Adrenal gland (tissue), 12 donors: Measurements from ENCODE around the gene MRPL10. TPM values are rescaled to one million over a fixed set of nuclear protein-coding genes. Genes with fewer than 3 reads are reported as not detected.

Experiments used
- DNase-seq, 7 donors: peaks; one replicate each; pipeline ENCODE4 v3.0.0-alpha.2; 2019 to 2020
- H3K27ac ChIP-seq, 5 donors: fragments of 200-600 bp; sonication (generic) in 4 of 5; 1 replicate in 3 of 5; 2 replicates in 2 of 5; pipeline versions ENCODE4 v1.5.1 to v1.8.0; 2016 to 2020; ENCODE audit warnings: mild to moderate bottlenecking in 1 of 5
- H3K27me3 ChIP-seq: fragments of 200-600 bp; 2 replicates; pipeline ENCODE4 v1.8.0; 2021
- H3K36me3 ChIP-seq, 2 donors: fragments of 200-600 bp; replicated peaks in 1 of 2; 1 replicate in 1 of 2; 2 replicates in 1 of 2; pipeline versions ENCODE4 v1.5.1 to v1.8.0; 2018 to 2022
- H3K4me1 ChIP-seq, 2 donors: fragments of 200-600 bp; replicated peaks in 1 of 2; 1 replicate in 1 of 2; 2 replicates in 1 of 2; pipeline versions ENCODE4 v1.5.1 to v1.8.0; 2018 to 2021
- H3K4me3 ChIP-seq, 4 donors: fragments of 200-600 bp; sonication (generic) in 3 of 4; one replicate each; pipeline ENCODE4 v1.5.1; 2016 to 2018
- H3K9me3 ChIP-seq, 3 donors: fragments of 200-600 bp; sonication (generic) in 1 of 3; replicated peaks in 1 of 3; 1 replicate in 2 of 3; 2 replicates in 1 of 3; pipeline versions ENCODE4 v1.5.1 to v1.8.0; 2016 to 2021
- POLR2A ChIP-seq, 2 donors: fragments of 450-650 bp; IDR thresholded peaks; one replicate each; pipeline ENCODE4 v1.6.1; 2017; ENCODE audit warnings: antibody characterized with exemption in 2 of 2, mild to moderate bottlenecking in 2 of 2, moderate library complexity in 1 of 2
- WGBS, 4 donors: extraction: QIAGEN DNeasy Blood & Tissue Kit in 2 of 4; methylation state at CpG; one replicate each; pipeline versions ENCODE4 v1.1.5 to v1.1.7; 2013 to 2017; 5-methylcytosine and 5-hydroxymethylcytosine counted together
- intact Hi-C, 2 donors: fragments of 100-400 bp; cut with DNase I; formaldehyde crosslinking; loops; one replicate each; pipeline versions ENCODE4 v1.14.1 to v1.15.0; 2022 to 2023
- polyA plus RNA-seq, 3 donors: library from polyadenylated mRNA; stranded (reverse); fragments of 200-250 nt in 2 of 3; fragments of 350-450 nt in 1 of 3; fragmentation: Illumina TruSeq in 1 of 3; extraction: RNeasy Lipid Tissue Mini Kit (QIAGEN cat#74804) in 1 of 3; gene quantifications; one replicate each; pipeline ENCODE4 v1.2.3, GENCODE V29; 2013 to 2014
- total RNA-seq, 9 donors: library from RNA; depleted of rRNA in 4 of 9; stranded (reverse); fragments of >200 nt in 4 of 9; fragments of 120-200 nt in 1 of 9; fragmentation: NEBNext Ultra II Directional in 1 of 9; extraction: Animal tissue kit (Norgen Biotek cat#: 25700) in 1 of 9; gene quantifications; one replicate each; pipeline versions ENCODE4 v1.1.0 to v1.2.4, GENCODE V29; 2013 to 2023
- TF ChIP-seq, protein P1 (sequence below), 6 experiments: fragments of 450-650 bp in 4 of 6; fragments of 200-600 bp in 2 of 6; sonication (generic) in 1 of 6; IDR thresholded peaks; 1 replicate in 5 of 6; 2 replicates in 1 of 6; pipeline versions ENCODE4 v1.5.1 to v1.8.0; 2016 to 2021; ENCODE audit warnings: antibody characterized with exemption in 6 of 6, mild to moderate bottlenecking in 2 of 6, moderate library complexity in 1 of 6
- donor health status: healthy with polysubstance abuse.
- donor health status: Bipolar disorder and iron deficiency.
- donor health status: DM: yes; HTN: yes; CAD: no.
- donor health status: DM: no; HTN: no; CAD: no.
- donor health status: DM: no; HTN: no; CAD: no.
- donor health status: DM: yes; HTN: yes; CAD: no.

Gene MRPL10
- total and polyA plus RNA-seq, 12 donors, result 29.0 to 72.5 (median 40.9) TPM

GRCh38 chr17:47852113-47852949, 21.0 kb upstream of the MRPL10 start:
- H3K4me1 ChIP-seq, result peaks cover 8 to 12% of the 10 kb centered on the region in 2 donors
- TF ChIP-seq, protein P1, sequence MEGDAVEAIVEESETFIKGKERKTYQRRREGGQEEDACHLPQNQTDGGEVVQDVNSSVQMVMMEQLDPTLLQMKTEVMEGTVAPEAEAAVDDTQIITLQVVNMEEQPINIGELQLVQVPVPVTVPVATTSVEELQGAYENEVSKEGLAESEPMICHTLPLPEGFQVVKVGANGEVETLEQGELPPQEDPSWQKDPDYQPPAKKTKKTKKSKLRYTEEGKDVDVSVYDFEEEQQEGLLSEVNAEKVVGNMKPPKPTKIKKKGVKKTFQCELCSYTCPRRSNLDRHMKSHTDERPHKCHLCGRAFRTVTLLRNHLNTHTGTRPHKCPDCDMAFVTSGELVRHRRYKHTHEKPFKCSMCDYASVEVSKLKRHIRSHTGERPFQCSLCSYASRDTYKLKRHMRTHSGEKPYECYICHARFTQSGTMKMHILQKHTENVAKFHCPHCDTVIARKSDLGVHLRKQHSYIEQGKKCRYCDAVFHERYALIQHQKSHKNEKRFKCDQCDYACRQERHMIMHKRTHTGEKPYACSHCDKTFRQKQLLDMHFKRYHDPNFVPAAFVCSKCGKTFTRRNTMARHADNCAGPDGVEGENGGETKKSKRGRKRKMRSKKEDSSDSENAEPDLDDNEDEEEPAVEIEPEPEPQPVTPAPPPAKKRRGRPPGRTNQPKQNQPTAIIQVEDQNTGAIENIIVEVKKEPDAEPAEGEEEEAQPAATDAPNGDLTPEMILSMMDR (IDR thresholded peaks at IDR 0.05), result no peak
- TF ChIP-seq POLR2A (IDR thresholded peaks at IDR 0.05), result no peak
- H3K27me3 ChIP-seq, result peaks cover 52% of the 10 kb centered on the region
- no peak for DNase-seq
- H3K4me3 ChIP-seq, result no peak overlapping the region
- H3K27ac ChIP-seq, result no peak overlapping the region
- no peaks in the 10 kb centered on the region for H3K9me3 ChIP-seq
- 48 to 63% (median 52%) methylated on average over 32 of the region's 32 CpGs for WGBS, 4 donors
- intact Hi-C loops, result no loop called here
- no peaks in the 10 kb centered on the region for H3K36me3 ChIP-seq

DNA sequence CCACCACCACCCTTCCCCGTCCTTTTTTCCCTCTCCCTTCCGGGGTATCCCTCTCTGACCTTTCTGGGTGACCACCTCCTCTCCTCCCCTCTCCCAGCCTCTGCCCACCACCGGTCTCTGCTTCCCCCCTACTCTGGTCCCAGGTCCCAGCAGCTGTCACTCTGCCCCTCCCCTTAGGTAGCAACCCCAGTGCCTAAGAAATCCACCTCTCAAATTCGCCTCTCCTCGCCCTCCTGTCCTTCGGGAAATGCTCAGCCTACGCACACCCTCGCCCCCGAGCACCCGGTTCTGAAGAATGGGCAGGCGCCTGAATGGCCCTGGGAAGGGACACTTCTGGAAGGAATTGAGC, 20.4 kb upstream of the MRPL10 start:
- 34 to 47% (median 41%) methylated on average over 8 to 11 of the region's 11 CpGs for WGBS, 4 donors
- no peak for TF ChIP-seq POLR2A (IDR thresholded peaks at IDR 0.05)
- TF ChIP-seq, protein P1 (IDR thresholded peaks at IDR 0.05), result no peak
- no peak for DNase-seq
- Histone ChIP-seq H3K27ac (no peak overlapping the region), H3K27me3 (peaks cover 53% of the 10 kb centered on the region), H3K4me1 (peaks cover 8 to 12% of the 10 kb centered on the region in 2 donors), H3K36me3 (no peaks in the 10 kb centered on the region), H3K9me3 (no peaks in the 10 kb centered on the region), H3K4me3 (no peak overlapping the region)
- intact Hi-C loops, result no loop called here

GRCh38 chr17:47850692-47851573, 19.6 kb upstream of the MRPL10 start, which contains the start of gene SP6:
SP6 (minus strand) TSS chr17:47851163; CDS start chr17:47848429, 2,734 bp downstream.
- TF ChIP-seq, protein P1 (IDR thresholded peaks at IDR 0.05), result peak in 3 of 6 experiments; percentile 14 to 27 (median 23)
- no peak for TF ChIP-seq POLR2A (IDR thresholded peaks at IDR 0.05)
- intact Hi-C loops, result no loop called here
- Histone ChIP-seq H3K36me3 (no peaks in the 10 kb centered on the region), H3K4me3 (peak within 1 kb of the TSS in 1 of 4 donors; percentile 53), H3K27me3 (peaks cover 48% of the 10 kb centered on the region), H3K9me3 (no peaks in the 10 kb centered on the region), H3K27ac (peak within 1 kb of the TSS in 1 of 5 donors; percentile 40), H3K4me1 (peaks cover 8 to 12% of the 10 kb centered on the region in 2 donors)
- 3 to 19% (median 9%) methylated on average over 24 to 71 of the region's 71 CpGs for WGBS, 4 donors
- peak; percentile 76 to 89 (median 80) for DNase-seq

DNA sequence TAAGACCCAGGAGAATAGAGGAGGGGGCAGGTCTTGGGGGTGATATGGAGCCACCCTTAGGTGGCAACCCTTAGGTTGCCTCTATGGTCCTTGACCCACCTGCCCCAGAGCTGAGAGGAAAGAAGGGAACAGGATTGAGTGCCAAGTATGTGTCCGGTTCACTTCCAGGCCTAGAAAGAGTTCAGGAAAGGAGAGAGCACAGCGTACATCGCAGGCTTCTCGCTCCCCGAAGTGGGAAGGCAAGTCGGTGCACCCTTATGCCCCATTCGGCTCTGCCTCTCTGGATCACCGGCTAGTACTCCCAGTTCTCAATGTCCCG, 19.0 kb upstream of the MRPL10 start:
- peaks cover 8 to 12% of the 10 kb centered on the region in 2 donors for H3K4me1 ChIP-seq
- TF ChIP-seq, protein P1 (IDR thresholded peaks at IDR 0.05), result no peak
- TF ChIP-seq POLR2A (IDR thresholded peaks at IDR 0.05), result no peak
- intact Hi-C loops, result no loop called here
- DNase-seq, result no peak
- H3K27ac ChIP-seq, result peak overlapping the region in 1 of 5 donors; percentile 40
- 28 to 50% (median 41%) methylated on average over 9 of the region's 9 CpGs for WGBS, 4 donors
- H3K4me3 ChIP-seq, result peak overlapping the region in 1 of 4 donors; percentile 53
- peaks cover 47% of the 10 kb centered on the region for H3K27me3 ChIP-seq
- H3K9me3 ChIP-seq, result no peaks in the 10 kb centered on the region
- H3K36me3 ChIP-seq, result no peaks in the 10 kb centered on the region
